B cell (primary cell): ENCODE data around the gene ZNF518B. TPM values are rescaled to one million over a fixed set of nuclear protein-coding genes. Genes with fewer than 3 reads are reported as not detected.

ENCODE experiments used
- ATAC-seq: fragments of 200-7000 bp; cut with Tn5 transposase; one replicate; pipeline ENCODE4 v1.10.0; 2021; ENCODE audit warnings: low read depth, mild to moderate bottlenecking, moderate number of reproducible peaks, moderate library complexity
- CTCF ChIA-PET: fragments of 350-600 bp; sonication (Branson Sonifier 250); formaldehyde crosslinking; loops from one replicate; lab custom pipeline; 2021; ENCODE audit warnings: antibody characterized with exemption, inconsistent platforms; lab: Charles Lee
- POLR2A ChIA-PET: fragments of 350-600 bp; sonication (Branson Sonifier 250); formaldehyde crosslinking; loops from one replicate; lab custom pipeline; 2021; ENCODE audit warnings: antibody characterized with exemption; lab: Charles Lee
- DNase-seq: peaks from one replicate; pipeline ENCODE4 v3.0.0; 2013
- H2AFZ ChIP-seq: 2 replicates; pipeline ENCODE4 v1.6.1; 2012; ENCODE audit warnings: mild to moderate bottlenecking, low read depth, low read length; ENCODE audit not compliant: insufficient read depth, poor library complexity, severe bottlenecking
- H3K27ac ChIP-seq, 2 donors: 1 replicate in 1 of 2; 2 replicates in 1 of 2; pipeline ENCODE4 v1.5.1; 2012 to 2013; ENCODE audit warnings: low read length in 2 of 2, mild to moderate bottlenecking in 2 of 2, moderate library complexity in 1 of 2
- H3K27me3 ChIP-seq, 4 experiments: fragments of 200-600 bp in 1 of 4; sonication (generic) in 1 of 4; replicated peaks in 1 of 4; 1 replicate in 2 of 4; 2 replicates in 2 of 4; pipeline versions ENCODE4 v1.6.1 to v1.7.0; 2013 to 2016; ENCODE audit warnings: low read length in 3 of 4, mild to moderate bottlenecking in 2 of 4, mixed read lengths in 1 of 4, moderate library complexity in 1 of 4; ENCODE audit not compliant: insufficient read depth in 4 of 4, control insufficient read depth in 3 of 4; ENCODE audit errors: control extremely low read depth in 1 of 4
- H3K36me3 ChIP-seq, 2 experiments: replicated peaks in 1 of 2; 1 replicate in 1 of 2; 2 replicates in 1 of 2; pipeline versions ENCODE4 v1.6.1 to v1.7.1; 2013; ENCODE audit warnings: low read length in 1 of 2; ENCODE audit not compliant: insufficient read depth in 2 of 2, control insufficient read depth in 1 of 2; ENCODE audit errors: control extremely low read depth in 1 of 2, extremely low read depth in 1 of 2
- H3K4me1 ChIP-seq, 2 donors: fragments of 200-600 bp in 1 of 2; sonication (generic) in 1 of 2; 1 replicate in 1 of 2; 2 replicates in 1 of 2; pipeline versions ENCODE4 v1.5.1 to v1.6.1; 2013 to 2017; ENCODE audit warnings: low read length in 2 of 2; ENCODE audit not compliant: control insufficient read depth in 2 of 2, insufficient read depth in 2 of 2
- H3K4me2 ChIP-seq: replicated peaks from 2 replicates; pipeline ENCODE3; 2012; ENCODE audit warnings: mild to moderate bottlenecking, low read depth, low read length; ENCODE audit not compliant: poor library complexity, severe bottlenecking
- H3K4me3 ChIP-seq, 5 experiments: fragments of 200-600 bp in 1 of 5; sonication (generic) in 1 of 5; 1 replicate in 3 of 5; 2 replicates in 2 of 5; pipeline versions ENCODE4 v1.5.1 to v1.7.0; 2011 to 2016; ENCODE audit warnings: low read length in 4 of 5, mild to moderate bottlenecking in 4 of 5, low read depth in 2 of 5, control low read depth in 1 of 5, moderate library complexity in 1 of 5; ENCODE audit not compliant: insufficient read depth in 1 of 5; ENCODE audit errors: control extremely low read depth in 1 of 5, extremely low read depth in 1 of 5
- H3K79me2 ChIP-seq: fragments of 200-600 bp; sonication (generic); one replicate; pipeline ENCODE4 v1.6.0; 2016; ENCODE audit warnings: low read length; ENCODE audit not compliant: control insufficient read depth, insufficient read depth
- H3K9ac ChIP-seq: fragments of 200-600 bp; sonication (generic); 2 replicates; pipeline ENCODE4 v1.6.1; 2017; ENCODE audit warnings: mild to moderate bottlenecking, low read length, moderate library complexity
- H3K9me3 ChIP-seq, 3 donors: one replicate each; pipeline versions ENCODE4 v1.6.1 to v1.7.1; 2013; ENCODE audit warnings: low read length in 2 of 3; ENCODE audit not compliant: control insufficient read depth in 2 of 3, insufficient read depth in 1 of 3; ENCODE audit errors: control extremely low read depth in 1 of 3
- H4K20me1 ChIP-seq: 2 replicates; pipeline ENCODE4 v1.6.0; 2012; ENCODE audit warnings: mild to moderate bottlenecking, low read length; ENCODE audit not compliant: insufficient read depth, control insufficient read depth, poor library complexity, severe bottlenecking
- H3K27ac Mint-ChIP-seq: one replicate; pipeline ENCODE4 v1.8.0; 2021; ENCODE audit warnings: mixed read lengths
- H3K27me3 Mint-ChIP-seq: one replicate; pipeline ENCODE4 v1.8.0; 2021; ENCODE audit warnings: mixed read lengths
- H3K4me1 Mint-ChIP-seq: one replicate; pipeline ENCODE4 v1.8.0; 2021; ENCODE audit warnings: mixed read lengths
- H3K4me3 Mint-ChIP-seq: one replicate; pipeline ENCODE4 v1.8.0; 2021; ENCODE audit warnings: mixed read lengths
- H3K9me3 Mint-ChIP-seq: one replicate; pipeline ENCODE4 v1.8.0; 2022; ENCODE audit warnings: mixed read lengths; ENCODE audit not compliant: insufficient read depth
- EZH2 ChIP-seq: IDR thresholded peaks from 2 replicates; pipeline ENCODE4 v1.6.1; 2012; ENCODE audit warnings: borderline replicate concordance, low read depth, mild to moderate bottlenecking, moderate library complexity, low read length; ENCODE audit not compliant: insufficient read depth, poor library complexity, severe bottlenecking
- WGBS: methylation state at CpG from one replicate; pipeline ENCODE4 v1.1.5; 2013; ENCODE audit warnings: missing lambda C conversion rate; ENCODE audit not compliant: insufficient coverage; 5-methylcytosine and 5-hydroxymethylcytosine counted together
- intact Hi-C: fragments of 100-400 bp; cut with micrococcal nuclease; formaldehyde crosslinking; loops from one replicate; pipeline ENCODE4 v1.10.0; 2022
- polyA plus RNA-seq: library from polyadenylated mRNA; depleted of rRNA; stranded (reverse); fragments of >200 nt; gene quantifications from 2 replicates; pipeline ENCODE4 v1.2.3, GENCODE V29; 2012
- total RNA-seq, 2 donors: library from RNA; stranded (reverse); fragments of 120-200 nt in 1 of 2; gene quantifications; 1 replicate in 1 of 2; 2 replicates in 1 of 2; pipeline versions ENCODE4 v1.2.3 to v1.2.4, GENCODE V29; 2013 to 2022
- TF ChIP-seq, protein P1 (sequence below): fragments of 200-600 bp; IDR thresholded peaks from one replicate; pipeline ENCODE4 v1.8.0; 2022; ENCODE audit warnings: antibody characterized with exemption, mild to moderate bottlenecking

Gene ZNF518B
- total and polyA plus RNA-seq, 2 donors (not counting 1 experiment from before 2014, with no cell fraction given), result 9.1 to 39.8 TPM

- H3K27me3 ChIP-seq, result peaks cover 0 to 14% (median 2%) of the 10 kb centered on the region in 4 experiments
- WGBS, result no CpG with 5 or more reads among the region's 1 CpG
- no peak overlapping the region for H3K4me3 Mint-ChIP-seq
- no peak overlapping the region for H3K4me2 ChIP-seq
- TF ChIP-seq, protein P1, sequence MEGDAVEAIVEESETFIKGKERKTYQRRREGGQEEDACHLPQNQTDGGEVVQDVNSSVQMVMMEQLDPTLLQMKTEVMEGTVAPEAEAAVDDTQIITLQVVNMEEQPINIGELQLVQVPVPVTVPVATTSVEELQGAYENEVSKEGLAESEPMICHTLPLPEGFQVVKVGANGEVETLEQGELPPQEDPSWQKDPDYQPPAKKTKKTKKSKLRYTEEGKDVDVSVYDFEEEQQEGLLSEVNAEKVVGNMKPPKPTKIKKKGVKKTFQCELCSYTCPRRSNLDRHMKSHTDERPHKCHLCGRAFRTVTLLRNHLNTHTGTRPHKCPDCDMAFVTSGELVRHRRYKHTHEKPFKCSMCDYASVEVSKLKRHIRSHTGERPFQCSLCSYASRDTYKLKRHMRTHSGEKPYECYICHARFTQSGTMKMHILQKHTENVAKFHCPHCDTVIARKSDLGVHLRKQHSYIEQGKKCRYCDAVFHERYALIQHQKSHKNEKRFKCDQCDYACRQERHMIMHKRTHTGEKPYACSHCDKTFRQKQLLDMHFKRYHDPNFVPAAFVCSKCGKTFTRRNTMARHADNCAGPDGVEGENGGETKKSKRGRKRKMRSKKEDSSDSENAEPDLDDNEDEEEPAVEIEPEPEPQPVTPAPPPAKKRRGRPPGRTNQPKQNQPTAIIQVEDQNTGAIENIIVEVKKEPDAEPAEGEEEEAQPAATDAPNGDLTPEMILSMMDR, result no peak
- no peak for TF ChIP-seq EZH2
- no peak for ATAC-seq
- H2AFZ ChIP-seq, result no peak overlapping the region
- intact Hi-C loops, result no loop called here
- H4K20me1 ChIP-seq, result no peaks in the 10 kb centered on the region
- DNase-seq, result no peak
- ChIA-PET CTCF (no interaction called here), POLR2A (no interaction called here)
- no peak overlapping the region for H3K27ac ChIP-seq
- H3K36me3 ChIP-seq, result no peaks in the 10 kb centered on the region
- peaks cover 3% of the 10 kb centered on the region for H3K9me3 Mint-ChIP-seq
- no peak overlapping the region for H3K4me3 ChIP-seq
- H3K4me1 Mint-ChIP-seq, result no peaks in the 10 kb centered on the region
- no peak overlapping the region for H3K9ac ChIP-seq
- H3K9me3 ChIP-seq, result peaks cover 0 to 8% (median 0%) of the 10 kb centered on the region in 3 donors
- peaks cover 3% of the 10 kb centered on the region for H3K27me3 Mint-ChIP-seq
- H3K4me1 ChIP-seq, result no peaks in the 10 kb centered on the region
- H3K27ac Mint-ChIP-seq, result no peak overlapping the region
- no peaks in the 10 kb centered on the region for H3K79me2 ChIP-seq
Observed at GRCh38 chr4:10395971-10396580, 61.1 kb downstream of the ZNF518B start.

Other genes with a start within 250 kb of the ZNF518B start
- gene CLNK, start 227.3 kb upstream of the ZNF518B start, total RNA-seq, result 0.49 and 0.57 TPM in 2 replicates
- 0.75 and 0.87 TPM in 2 replicates for gene CLNK, start 227.3 kb upstream of the ZNF518B start, polyA plus RNA-seq